IMR-90 (cell line): ENCODE measurements around the gene HNRNPA3. TPM values are rescaled to one million over a fixed set of nuclear protein-coding genes. Genes with fewer than 3 reads are reported as not detected.
"Not testable (repeated sequence)": the region's sequence is repeated elsewhere in the genome, so short reads cannot be mapped to it uniquely, and the experiment has no call there.

Source experiments
- ATAC-seq: fragments of 200-7000 bp; cut with Tn5 transposase; 2 replicates; pipeline ENCODE4 v1.9.1; 2020; ENCODE audit warnings: low read depth, mild to moderate bottlenecking, moderate library complexity
- BruUV-seq: library from RNA; stranded (reverse); fragments of 400-500 nt; replicated peaks from 2 replicates; lab custom pipeline; 2021; lab: Mats Ljungman, UMichigan
- CTCF ChIA-PET: fragments of 300-600 bp; formaldehyde crosslinking; extraction: SDS; loops from one replicate; lab custom pipeline; 2021; ENCODE audit warnings: antibody characterized with exemption; lab: Yijun Ruan, JAX
- POLR2A ChIA-PET: fragments of 300-600 bp; sonication (Branson Sonifier 250); formaldehyde crosslinking; loops from one replicate; lab custom pipeline; 2022; ENCODE audit warnings: antibody characterized with exemption; ENCODE audit not compliant: unreplicated experiment; lab: Charles Lee
- DNase-seq: peaks from one replicate; pipeline ENCODE4 v3.0.0; 2013
- H2AFZ ChIP-seq: replicated peaks from 2 replicates; pipeline ENCODE3; 2013; ENCODE audit warnings: low read length, mild to moderate bottlenecking; ENCODE audit not compliant: poor library complexity
- H2AK5ac ChIP-seq: 2 replicates; pipeline ENCODE4 v1.6.1; 2013; ENCODE audit warnings: low read depth, low read length, inconsistent platforms
- H2AK9ac ChIP-seq: replicated peaks from 2 replicates; pipeline ENCODE3; 2013; ENCODE audit warnings: mild to moderate bottlenecking, low read depth, low read length, moderate library complexity; ENCODE audit not compliant: poor library complexity
- H2BK120ac ChIP-seq: 2 replicates; pipeline ENCODE4 v1.6.1; 2013; ENCODE audit warnings: low read depth, low read length, inconsistent platforms
- H2BK15ac ChIP-seq: 3 replicates; pipeline ENCODE4 v1.6.1; 2013; ENCODE audit warnings: low read depth, low read length, inconsistent platforms
- H2BK20ac ChIP-seq: 2 replicates; pipeline ENCODE4 v1.6.1; 2013; ENCODE audit warnings: low read depth, mild to moderate bottlenecking, inconsistent platforms, low read length, moderate library complexity
- H2BK5ac ChIP-seq: 2 replicates; pipeline ENCODE4 v1.6.1; 2013; ENCODE audit warnings: mild to moderate bottlenecking, low read depth, low read length, inconsistent platforms; ENCODE audit not compliant: poor library complexity, severe bottlenecking
- H3K14ac ChIP-seq: replicated peaks from 2 replicates; pipeline ENCODE4 v1.6.1; 2013; ENCODE audit warnings: low read depth, low read length, inconsistent platforms
- H3K18ac ChIP-seq: 2 replicates; pipeline ENCODE4 v1.6.1; 2013; ENCODE audit warnings: low read depth, low read length, control low read depth
- H3K23ac ChIP-seq: 2 replicates; pipeline ENCODE4 v1.6.1; 2013; ENCODE audit warnings: low read depth, low read length, inconsistent platforms
- H3K27ac ChIP-seq: 2 replicates; pipeline ENCODE4 v1.5.1; 2013; ENCODE audit warnings: mild to moderate bottlenecking, control low read depth, low read length; ENCODE audit not compliant: insufficient read depth
- H3K27me3 ChIP-seq: 2 replicates; pipeline ENCODE4 v1.6.1; 2013; ENCODE audit warnings: low read length; ENCODE audit not compliant: control insufficient read depth, insufficient read depth
- H3K36me3 ChIP-seq: 2 replicates; pipeline ENCODE4 v1.6.1; 2013; ENCODE audit warnings: low read length, mixed read lengths; ENCODE audit not compliant: control insufficient read depth, insufficient read depth
- H3K4ac ChIP-seq: 2 replicates; pipeline ENCODE4 v1.6.1; 2013; ENCODE audit warnings: low read depth, low read length, inconsistent platforms
- H3K4me1 ChIP-seq: 2 replicates; pipeline ENCODE4 v1.6.1; 2013; ENCODE audit warnings: low read length, mixed read lengths; ENCODE audit not compliant: control insufficient read depth, insufficient read depth
- H3K4me2 ChIP-seq: 2 replicates; pipeline ENCODE4 v1.6.1; 2013; ENCODE audit warnings: low read depth, mild to moderate bottlenecking, control low read depth, low read length, moderate library complexity
- H3K4me3 ChIP-seq: 2 replicates; pipeline ENCODE4 v1.5.1; 2013; ENCODE audit warnings: low read depth, mild to moderate bottlenecking, control low read depth, low read length, moderate library complexity; ENCODE audit not compliant: insufficient read depth
- H3K56ac ChIP-seq: 2 replicates; pipeline ENCODE4 v1.6.1; 2013; ENCODE audit warnings: low read length, inconsistent platforms; ENCODE audit not compliant: insufficient read depth; ENCODE audit errors: extremely low read depth
- H3K79me1 ChIP-seq, 2 experiments: 2 replicates each; pipeline ENCODE4 v1.6.1; 2013; ENCODE audit warnings: low read length in 2 of 2, inconsistent platforms in 1 of 2, low read depth in 1 of 2
- H3K9ac ChIP-seq: 2 replicates; pipeline ENCODE4 v1.6.1; 2013; ENCODE audit warnings: low read depth, low read length, control low read depth
- H3K9me1 ChIP-seq: 2 replicates; pipeline ENCODE4 v1.6.1; 2013; ENCODE audit warnings: low read length, inconsistent platforms; ENCODE audit not compliant: insufficient read depth
- H3K9me3 ChIP-seq: 2 replicates; pipeline ENCODE4 v1.6.1; 2013; ENCODE audit warnings: low read length; ENCODE audit not compliant: control insufficient read depth, insufficient read depth
- H4K20me1 ChIP-seq: 2 replicates; pipeline ENCODE4 v1.6.1; 2013; ENCODE audit warnings: low read length, inconsistent platforms; ENCODE audit not compliant: insufficient read depth
- H4K5ac ChIP-seq: 2 replicates; pipeline ENCODE4 v1.6.1; 2013; ENCODE audit warnings: mild to moderate bottlenecking, low read depth, low read length, control low read depth
- H4K8ac ChIP-seq, 2 experiments: 2 replicates each; pipeline ENCODE4 v1.6.1; 2013; ENCODE audit warnings: low read depth in 2 of 2, low read length in 2 of 2, control low read depth in 1 of 2, inconsistent platforms in 1 of 2
- H4K91ac ChIP-seq: 2 replicates; pipeline ENCODE4 v1.6.1; 2013; ENCODE audit warnings: low read depth, low read length, inconsistent platforms; ENCODE audit not compliant: insufficient read depth
- dilution Hi-C: fragments of 300-500 bp; cut with HindIII; formaldehyde crosslinking; loops from one replicate; pipeline ENCODE4 v1.14.3; 2018; ENCODE audit warnings: low sequenced_read_pairs; ENCODE audit not compliant: unreplicated experiment
- in situ Hi-C: fragments of 300-500 bp; cut with MboI; formaldehyde crosslinking; loops from 3 replicates; pipeline ENCODE4 v1.14.3; 2019; ENCODE audit warnings: low sequenced_read_pairs, inconsistent platforms, mixed read lengths
- intact Hi-C: fragments of 100-400 bp; cut with micrococcal nuclease; formaldehyde crosslinking; loops from 2 replicates; pipeline ENCODE4 v1.10.0; 2022
- polyA plus RNA-seq, 3 experiments: library from polyadenylated mRNA; depleted of rRNA; stranded (reverse); fragments of >200 nt; gene quantifications; 2 replicates each; pipeline ENCODE4 v1.2.3, GENCODE V29; 2012; ENCODE audit warnings: low replicate concordance in 1 of 3
- total RNA-seq: library from RNA; depleted of rRNA; stranded (reverse); fragments of >200 nt; gene quantifications from 2 replicates; pipeline ENCODE4 v1.2.3, GENCODE V29; 2012

HNRNPA3 gene
- total and polyA plus RNA-seq, 2 of the 4 experiments (the other 2 are of a cell fraction) = 18.6 to 111 TPM

GRCh38 chr2:177179671-177180070 lies 32.9 kb upstream of the HNRNPA3 start:
- H3K27ac ChIP-seq, H2BK15ac ChIP-seq, H3K4me3 ChIP-seq, H3K4ac ChIP-seq, H3K18ac ChIP-seq, H3K14ac ChIP-seq, H3K27me3 ChIP-seq, H3K79me1 ChIP-seq, DNase-seq, H2BK5ac ChIP-seq, H3K9me1 ChIP-seq, H3K23ac ChIP-seq, H4K8ac ChIP-seq, intact Hi-C loops, H4K5ac ChIP-seq, H2BK120ac ChIP-seq, dilution Hi-C loops, H3K9me3 ChIP-seq, H2AK5ac ChIP-seq, H2AK9ac ChIP-seq, H4K20me1 ChIP-seq, BruUV-seq, H3K4me2 ChIP-seq, H3K56ac ChIP-seq, ATAC-seq, POLR2A ChIA-PET, CTCF ChIA-PET, H4K91ac ChIP-seq, in situ Hi-C loops, H3K36me3 ChIP-seq, H3K9ac ChIP-seq, H2BK20ac ChIP-seq, H3K4me1 ChIP-seq, H2AFZ ChIP-seq: not testable (repeated sequence)
